ENCODE results near the gene SBK2.

The SBK2 gene

DNA sequence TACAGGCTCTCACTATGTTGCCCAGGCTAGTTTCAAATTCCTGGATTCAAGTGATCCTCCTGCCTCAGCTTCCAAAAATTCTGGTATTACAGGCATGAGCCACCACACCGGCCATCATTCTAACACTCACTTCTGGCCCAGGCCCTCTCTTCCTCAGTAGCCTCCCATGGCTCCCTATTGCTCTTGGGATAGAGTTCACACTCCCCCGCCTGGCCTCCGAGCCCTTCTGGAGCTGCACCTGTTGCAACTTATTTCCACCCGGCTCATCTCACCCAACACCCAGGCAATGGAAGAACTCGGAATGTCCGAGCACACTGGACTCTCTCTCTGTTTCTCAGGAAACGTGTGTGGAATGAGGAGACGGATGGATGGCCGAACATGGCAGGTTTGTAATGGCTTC is 17.4 kb upstream of the SBK2 start:
- no peak for DNase-seq (ENCODE audit: low spot score)

DNA sequence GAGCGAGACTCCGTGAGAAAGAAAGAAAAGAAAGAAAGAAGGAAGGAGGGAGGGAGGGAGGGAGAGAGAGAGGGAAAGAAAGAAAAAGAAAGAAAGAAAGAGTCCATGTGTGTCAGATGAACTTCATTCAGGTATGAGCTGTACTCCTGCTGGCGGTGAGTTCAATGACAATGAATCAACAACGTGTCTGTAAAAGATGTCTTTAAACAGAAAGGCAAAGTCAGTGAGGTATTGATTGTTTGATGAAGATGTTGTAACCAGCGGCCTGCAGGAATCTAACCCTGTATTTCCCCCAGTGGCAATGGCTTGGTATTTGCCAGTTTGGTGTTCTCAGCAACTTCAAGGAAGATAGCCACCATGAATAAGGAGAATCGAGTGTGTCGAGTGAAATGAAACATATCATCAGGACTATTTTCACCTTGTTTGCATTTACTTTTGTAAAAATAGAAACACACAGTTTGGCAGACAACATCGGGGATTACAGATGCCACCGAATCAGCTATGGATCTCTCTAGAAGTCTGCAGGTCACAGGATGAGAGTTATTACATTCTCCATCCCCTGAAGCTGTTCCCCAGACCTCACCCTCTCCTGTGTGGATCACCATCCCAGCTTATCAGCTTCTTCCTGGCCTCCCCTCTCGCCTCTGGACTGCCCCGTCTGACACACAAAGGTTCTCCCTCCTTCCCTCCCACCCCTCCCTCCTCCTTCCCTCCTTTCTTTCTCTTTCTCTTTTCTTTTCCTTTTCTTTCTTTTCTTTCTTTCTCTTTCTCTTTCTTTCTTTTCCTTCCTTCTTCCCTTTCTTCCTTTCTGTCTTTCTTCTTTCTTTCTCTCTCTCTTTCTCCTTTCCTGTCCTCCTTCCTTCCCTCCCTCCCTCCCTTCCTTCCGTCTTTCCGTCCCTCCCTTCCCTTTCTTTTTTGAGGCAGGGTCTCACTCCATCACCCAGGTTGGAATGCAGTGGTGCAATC is 16.6 kb upstream of the SBK2 start:
- no peak for DNase-seq (ENCODE audit: low spot score)

DNA sequence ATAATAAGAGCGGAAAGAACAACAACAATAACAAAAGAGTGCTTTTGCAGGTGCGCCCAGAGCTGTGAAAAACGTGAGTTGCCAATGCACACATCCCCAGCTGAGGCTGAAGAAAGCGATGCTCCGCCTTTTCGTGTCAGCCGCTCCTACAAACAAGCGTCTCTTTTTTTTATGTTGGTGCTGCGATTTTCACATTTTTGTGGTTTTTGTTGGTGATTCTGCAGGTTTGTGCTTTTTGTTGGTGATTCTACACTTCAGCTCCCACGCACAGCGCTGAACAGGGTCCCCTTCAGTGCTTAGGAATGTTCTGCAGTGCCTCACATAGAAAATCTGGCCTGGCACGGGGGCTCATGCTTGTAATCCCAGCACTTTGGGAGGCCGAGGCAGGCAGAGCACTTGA is 15.7 kb upstream of the SBK2 start:
- no peak for DNase-seq (ENCODE audit: low spot score)

DNA sequence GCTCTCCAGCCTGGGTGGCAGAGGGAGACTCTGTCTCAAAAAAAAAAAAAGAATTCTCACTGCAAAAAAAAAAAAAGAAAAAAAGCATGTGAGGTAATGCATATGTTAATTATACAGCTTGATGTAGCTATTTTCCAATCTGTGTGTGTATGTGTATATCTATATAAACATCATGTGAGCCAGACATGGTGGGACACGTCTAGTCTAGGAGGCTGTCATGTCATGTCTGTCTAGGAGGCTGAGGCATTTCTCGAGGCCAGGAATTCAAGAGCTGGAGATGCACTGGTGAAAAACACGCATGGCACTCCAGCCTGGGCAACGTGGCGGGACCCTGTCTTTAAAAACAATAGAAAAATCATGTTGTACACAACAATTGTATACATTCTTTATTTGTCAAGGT is 15.3 kb upstream of the SBK2 start:
- no peak for DNase-seq (ENCODE audit: low spot score)

DNA sequence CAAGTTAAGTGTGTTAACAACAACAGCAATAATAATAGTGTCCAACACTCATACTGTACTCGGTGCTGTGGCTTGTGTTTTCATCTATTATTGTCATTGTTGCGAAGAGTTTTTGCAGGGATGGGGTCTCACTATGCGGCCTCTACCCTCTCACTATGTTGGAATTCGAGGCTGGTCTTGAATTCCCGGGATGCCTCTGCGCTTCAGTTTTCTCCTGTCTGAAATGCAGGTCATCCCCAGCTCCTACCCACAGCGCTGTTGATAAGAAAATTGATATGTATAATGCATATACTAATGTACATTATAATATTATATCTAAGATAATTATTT is 13.4 kb upstream of the SBK2 start:
- DNase-seq (ENCODE audit: low spot score) = no peak

DNA sequence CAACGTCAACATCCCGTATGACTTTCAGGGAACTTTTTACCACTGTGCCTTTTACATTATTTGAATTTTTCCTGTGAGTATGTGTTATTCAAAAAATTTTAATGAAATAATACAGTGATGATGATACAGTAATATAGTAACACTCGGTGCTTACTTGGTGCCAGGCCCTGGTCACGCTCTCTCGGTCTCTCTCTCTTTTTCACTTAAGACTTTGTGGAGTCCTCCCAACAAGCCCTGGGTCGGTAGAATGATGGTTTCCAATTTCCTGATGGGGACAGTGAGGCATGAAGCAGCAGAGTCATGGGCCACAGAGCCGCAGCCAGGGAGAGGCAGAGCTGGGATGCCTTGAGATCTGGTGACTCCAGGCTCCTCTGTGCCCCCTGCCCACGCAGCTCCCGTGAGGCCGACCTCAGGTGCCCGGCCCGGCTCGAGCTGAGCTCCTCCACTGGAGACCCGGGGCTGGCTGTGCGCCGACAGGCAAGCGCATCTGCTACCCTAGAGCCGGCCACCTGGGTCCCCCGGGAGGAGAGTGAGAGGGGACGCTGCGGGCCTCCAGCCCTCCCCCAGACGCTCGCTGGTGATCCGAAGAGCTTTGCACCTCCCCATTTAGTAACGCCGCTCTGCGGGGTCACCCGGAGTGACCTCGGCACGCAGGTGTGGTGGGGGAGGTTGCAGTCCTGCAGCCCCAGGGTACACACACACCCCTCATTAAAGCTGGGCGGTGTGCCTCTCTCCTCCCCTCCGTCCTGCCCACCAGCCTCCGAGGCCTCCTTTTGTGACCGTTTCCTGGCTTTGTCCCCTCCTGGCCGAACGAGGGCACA is 12.8 kb upstream of the SBK2 start:
- DNase-seq (ENCODE audit: low spot score) = peak; percentile 64

DNA sequence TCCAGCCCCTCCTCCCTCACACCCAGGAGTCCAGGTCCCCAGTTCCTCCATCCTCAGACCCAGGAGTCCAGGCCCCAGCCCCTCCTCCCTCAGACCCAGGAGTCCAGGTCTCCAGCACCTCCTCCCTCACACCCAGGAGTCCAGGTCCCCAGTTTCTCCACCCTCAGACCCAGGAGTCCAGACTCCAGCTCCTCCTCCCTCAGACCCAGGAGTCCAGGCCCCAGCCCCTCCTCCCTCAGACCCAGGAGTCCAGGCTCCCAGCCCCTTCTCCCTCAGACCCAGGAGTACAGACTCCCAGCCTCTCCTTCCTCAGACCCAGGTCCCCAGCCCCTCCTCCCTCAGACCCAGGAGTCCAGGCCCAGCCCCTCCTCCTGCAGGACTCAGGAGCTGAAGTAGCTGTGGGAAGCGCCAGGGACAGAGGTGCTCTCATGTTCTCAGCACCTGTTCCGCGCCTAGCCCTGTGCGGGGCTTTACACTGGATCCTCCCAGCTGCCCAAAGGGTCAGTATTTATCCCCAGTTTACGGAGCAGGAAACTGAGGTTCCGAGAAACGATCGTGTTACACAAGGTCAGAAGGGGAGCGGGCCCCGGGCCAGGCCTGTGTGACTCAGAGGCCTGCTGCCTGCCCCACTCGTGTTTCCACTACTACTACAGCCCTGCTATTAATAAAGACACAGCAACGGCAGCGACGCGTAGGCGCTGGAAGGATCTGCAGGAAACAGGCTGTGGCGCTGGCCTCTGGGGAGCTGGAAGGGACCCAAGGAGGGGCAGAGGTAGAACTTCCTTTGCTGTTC is 10.1 kb upstream of the SBK2 start:
- no peak for DNase-seq (ENCODE audit: low spot score)

DNA sequence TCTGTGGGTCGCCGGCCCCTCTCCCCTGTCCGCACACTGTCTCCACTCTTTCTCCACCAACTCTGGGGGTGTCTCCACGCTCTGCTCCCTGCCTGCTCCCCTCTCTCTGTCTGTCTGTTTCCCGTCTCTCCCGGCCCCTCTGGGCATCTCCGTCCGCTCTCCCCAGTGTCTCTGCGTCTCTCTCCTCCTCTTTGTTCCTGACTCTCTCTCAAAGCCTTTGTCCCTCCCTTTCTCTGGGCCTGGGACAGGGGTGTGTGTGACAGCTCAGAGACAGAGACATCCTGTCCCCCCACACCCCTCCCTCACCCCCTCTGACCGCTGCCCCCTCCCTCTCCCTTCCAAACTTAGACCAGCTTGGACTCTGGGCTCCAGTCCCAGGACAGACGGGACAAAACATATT is 9.1 kb upstream of the SBK2 start:
- no peak for DNase-seq (ENCODE audit: low spot score)

DNA sequence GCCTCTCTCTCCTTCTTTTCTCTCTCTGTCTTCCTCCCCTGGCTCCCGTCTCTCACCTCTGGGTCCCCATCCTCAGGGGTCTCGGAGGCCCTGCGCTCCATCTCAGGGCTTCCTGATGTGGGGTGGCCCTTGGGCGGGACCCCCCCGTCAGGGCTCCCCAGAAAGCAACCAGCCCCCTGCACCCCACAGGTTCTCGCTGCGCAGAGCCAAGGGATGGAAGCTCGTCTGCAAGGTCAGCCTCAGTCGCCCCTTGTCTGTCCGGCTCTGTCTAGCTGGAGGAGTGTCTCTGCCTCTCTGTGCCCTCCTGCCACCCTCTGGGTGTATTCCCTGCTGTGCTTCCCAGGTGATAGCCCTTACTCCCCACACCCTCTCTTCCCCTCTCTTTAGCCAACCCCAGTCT is 8.5 kb upstream of the SBK2 start, which contains the start of gene SBK3:
SBK3 (minus strand) TSS at position 101 of the 400 bp plus-strand sequence; CDS start at position 101, 0 bp downstream.
- no peak for DNase-seq (ENCODE audit: low spot score)

DNA sequence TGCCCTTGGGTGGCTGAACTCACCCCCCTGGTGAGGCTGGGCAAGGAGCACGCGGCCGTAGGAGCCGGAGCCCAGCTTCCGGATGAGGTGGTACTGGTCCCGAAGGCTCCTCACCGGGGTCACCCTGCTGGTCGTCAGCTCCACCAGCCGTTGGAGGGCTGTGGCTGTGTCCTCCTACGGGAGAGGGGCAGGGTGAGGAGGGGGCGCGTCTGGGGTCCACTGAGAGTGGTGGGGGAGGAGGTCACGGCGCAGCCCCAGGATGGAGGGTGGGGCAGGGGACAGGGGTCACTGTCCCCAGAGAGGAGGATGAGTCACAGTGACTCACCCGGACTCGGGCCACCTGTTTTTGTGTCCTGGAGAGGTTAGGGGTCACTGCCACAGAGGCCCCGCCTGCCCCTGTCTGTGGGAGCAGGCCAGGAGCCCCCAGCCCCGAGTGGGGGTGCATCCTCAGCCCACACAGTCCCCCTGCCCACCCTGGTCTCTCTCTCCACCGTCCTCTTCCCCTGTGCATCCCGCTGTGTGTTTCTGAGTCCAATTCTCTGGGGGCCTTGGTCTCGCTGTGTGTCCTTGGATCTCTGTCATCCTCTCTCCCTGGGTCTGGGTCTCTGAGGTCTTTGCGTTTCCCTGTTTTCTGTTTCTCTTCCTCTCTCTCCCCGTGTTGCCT is 8.0 kb upstream of the SBK2 start:
- no peak for DNase-seq (ENCODE audit: low spot score)

DNA sequence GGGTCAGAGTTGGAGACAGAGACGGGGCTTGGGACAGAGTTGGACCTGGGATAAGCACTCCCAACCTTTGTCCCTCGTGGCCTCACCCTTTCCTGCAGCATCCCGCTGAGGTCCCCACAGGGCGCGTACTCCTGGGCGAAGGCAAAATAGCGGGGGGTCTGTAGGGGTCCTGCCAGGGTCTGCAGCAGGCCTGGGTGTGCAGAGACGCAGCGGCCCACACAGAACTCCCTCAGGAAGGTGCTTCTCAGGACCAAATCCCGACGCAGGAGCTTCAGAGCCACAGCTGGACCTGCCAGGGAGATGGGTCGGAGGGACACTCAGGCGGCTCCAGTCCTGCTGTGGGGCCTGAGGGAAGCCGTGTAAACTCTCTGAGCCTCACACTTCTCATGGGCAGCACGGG is 7.1 kb upstream of the SBK2 start:
- DNase-seq (ENCODE audit: low spot score) = no peak

DNA sequence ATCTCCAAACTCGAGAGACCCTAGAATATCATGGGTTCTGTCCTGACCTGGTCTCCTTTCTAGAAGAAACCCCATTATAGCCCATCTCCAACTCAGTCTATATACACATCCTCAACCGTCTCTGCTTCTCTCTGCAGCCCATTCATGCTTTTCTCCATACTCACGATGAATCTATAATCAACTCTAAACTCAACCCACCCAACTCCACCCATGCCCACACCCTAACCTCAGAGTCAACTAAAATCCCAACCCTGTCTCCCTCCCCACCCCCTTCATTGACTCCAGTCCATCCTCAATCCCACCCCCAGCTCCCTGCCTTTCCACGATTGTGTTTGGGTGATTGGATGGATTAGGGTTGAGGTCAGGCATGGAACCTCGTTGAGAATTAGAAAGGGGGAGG is 6.6 kb upstream of the SBK2 start:
- DNase-seq (ENCODE audit: low spot score) = no peak

DNA sequence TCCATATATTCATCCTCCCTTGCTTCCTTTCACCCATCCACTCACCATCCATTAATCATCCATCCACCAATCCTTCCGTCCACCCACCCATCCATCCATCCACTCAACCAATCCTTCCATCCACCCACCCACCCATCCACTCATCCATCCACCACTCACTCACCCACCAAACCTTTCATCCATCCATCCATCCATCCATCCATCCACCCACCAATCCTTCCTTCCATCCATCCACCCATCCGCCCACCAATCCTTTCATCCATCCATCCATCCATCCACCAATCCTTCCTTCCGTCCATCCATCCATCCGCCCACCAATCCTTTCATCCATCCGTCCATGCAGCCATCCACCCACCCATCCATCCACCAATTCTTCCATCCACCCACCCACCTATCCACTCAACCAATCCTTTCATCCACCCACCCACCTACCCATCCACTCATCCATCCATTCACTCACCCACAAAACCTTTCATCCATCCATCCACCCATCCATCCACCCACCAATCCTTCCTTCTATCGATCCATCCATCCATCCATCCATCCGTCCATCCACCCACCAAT is 5.4 kb upstream of the SBK2 start:
- no peak for DNase-seq (ENCODE audit: low spot score)

DNA sequence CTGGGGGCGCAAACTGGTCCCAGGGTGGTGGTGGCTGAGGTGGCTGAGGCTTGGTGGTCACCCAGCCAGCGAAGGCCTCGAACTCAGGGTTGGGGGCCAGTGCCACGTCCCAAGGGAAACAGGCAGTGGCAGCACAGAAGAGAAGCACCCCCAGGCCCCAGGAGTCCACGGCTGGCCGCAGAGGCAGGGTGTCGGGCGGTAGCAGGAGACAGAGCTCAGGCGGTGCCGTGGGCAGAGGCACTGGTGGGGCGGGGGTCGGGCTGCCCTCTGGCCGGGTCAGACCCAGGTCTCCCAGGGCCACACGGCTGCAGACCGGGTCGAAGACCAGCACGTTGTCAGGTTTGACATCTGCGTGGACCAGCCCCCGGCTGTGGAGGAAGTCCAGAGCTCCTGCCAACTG is 4.2 kb upstream of the SBK2 start:
- no peak for DNase-seq (ENCODE audit: low spot score)

DNA sequence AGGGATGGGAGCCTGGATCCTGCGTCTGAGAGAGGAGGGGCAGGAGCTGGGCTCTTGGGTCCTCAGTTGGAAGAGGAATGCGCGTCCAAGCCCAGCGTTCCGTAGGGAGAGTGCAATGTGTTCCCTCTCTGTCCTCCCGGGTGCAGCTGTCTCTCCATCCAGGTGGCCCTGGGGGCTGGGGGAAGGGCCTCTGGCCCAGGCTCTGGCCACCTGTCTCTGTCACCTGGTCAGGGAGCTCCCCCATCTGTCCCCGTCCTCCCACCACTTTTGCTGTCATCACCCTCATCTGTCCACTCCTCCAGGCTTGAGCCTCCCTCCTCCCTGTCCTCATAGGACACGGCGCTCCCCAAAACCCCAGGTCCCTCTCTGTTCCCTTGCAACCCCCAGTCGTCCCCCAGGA is 3.7 kb upstream of the SBK2 start:
- no peak for DNase-seq (ENCODE audit: low spot score)

DNA sequence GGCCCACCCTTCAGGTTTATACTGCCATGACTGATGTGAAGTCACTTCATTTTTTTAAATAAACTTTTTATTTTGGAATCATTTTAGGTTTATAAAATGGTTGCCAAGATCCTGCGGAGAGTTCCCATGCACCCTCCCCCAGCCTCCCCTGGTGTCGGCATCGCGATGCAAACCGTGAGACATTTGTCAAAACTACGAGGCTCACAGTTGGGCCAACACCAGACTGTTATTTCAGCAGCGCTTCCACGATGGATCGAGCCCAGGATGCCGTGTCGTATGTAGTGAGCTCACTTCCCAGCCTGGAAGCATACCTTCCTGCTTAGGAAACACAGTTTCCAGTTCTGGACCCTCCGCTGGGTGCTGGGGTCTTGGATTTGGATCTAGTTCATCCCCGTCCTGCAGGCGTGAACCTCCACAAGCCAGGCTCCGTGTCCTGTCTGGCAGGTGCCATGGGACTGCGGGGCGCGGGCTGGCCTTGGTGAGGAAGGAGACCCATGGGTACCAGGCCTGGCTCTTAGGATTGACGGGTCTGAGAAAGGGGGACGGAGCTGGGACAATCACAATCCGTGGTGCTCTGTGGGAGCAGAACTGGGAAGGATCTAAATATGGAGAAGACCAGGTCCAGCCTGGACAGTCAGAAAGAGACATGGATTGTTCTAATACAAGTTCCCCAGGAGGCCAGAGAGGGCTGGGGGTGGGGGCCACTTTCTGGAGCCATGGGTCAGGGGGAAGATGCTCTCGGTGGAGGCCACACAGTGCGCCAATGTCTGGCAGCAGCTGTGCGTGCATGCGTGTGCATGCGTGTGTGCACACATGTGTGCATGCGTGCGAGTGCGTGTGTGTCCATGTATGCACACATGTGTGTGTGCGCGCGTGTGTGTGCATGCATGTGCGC is 2.4 kb upstream of the SBK2 start:
- DNase-seq (ENCODE audit: low spot score) = no peak

DNA sequence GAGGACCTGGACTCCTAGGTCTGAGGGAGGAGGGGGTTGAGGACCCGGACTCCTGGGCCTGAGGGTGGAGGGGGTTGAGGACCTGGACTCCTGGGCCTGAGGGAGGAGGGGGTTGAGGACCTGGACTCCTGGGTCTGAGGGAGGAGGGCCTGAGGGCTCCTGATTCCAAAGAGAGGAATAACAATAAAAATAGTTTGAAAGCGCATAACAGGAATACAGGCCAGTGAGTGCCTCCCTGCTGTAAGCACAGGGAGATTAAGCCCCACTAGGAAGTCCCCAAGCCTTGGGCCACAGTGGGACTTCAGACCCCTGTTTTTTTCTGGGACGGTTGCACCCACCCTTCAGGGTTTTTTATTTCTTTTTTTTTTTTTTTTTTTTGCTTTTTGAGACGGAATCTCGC is 1.2 kb upstream of the SBK2 start:
- no peak for DNase-seq (ENCODE audit: low spot score)

DNA sequence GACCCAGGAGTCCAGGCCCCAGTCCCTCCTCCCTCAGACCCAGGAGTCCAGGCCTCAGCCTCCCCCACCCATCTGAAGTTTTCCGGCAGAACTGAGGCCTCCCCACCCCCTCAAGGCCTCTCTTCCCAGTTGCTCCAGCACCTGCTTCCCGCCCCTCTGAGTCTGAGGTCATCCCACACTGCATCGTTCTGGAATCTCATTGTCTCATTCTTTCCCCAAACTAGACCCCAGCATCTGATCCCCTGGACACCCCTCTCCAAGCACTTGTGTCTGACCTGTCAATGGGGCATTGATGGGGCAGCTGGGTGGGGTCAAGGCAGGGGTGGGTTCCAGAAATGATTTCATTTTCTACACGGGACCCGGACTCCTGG is 793 bp upstream of the SBK2 start:
- no peak for DNase-seq (ENCODE audit: low spot score)

DNA sequence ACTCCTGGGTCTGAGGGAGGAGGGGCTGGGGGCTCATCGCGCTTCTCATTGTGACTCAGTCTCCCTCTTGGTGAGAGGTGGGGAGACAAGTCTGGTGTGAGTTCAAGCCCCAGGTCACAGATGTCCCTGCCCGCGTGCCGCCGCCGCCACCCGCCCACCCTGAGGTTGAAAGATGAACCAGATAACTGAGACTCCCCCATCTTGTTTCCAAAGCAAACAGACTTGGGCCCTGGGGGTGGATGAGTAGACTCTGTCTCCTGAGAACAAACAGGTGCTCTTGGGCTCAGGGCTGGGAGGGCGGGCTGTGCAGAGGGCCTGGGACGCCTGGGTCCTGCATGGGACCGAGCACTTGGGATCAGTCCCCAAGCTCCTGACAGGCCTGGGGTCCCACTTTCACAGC is 567 bp downstream of the SBK2 start:
- DNase-seq (ENCODE audit: low spot score) = no peak

DNA sequence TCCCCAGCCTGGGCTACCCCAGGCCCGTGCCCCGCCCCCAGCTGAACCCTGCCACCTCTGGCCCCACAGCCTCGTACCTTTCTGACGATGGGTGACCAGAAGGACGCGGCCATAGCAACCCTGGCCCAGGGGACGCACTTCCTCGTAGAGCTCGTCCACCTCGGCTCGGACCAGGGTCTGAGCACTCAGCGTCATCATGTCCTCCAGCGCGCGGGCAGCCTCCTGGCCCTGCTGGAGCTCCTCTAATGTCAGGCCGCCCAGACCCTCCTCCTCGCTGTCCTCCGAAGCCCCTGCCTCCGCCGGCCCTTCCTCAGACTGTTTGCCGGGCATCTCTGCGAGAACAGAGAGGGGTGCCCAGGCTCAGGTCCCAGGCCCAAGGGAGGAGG is 975 bp downstream of the SBK2 start:
- no peak for DNase-seq (ENCODE audit: low spot score)
